Glutamatergic neuron (in vitro differentiated cells): ENCODE results near the gene KCNJ6. TPM values are rescaled to one million over a fixed set of nuclear protein-coding genes. Genes with fewer than 3 reads are reported as not detected.
"Not testable (repeated sequence)": the region's sequence is repeated elsewhere in the genome, so short reads cannot be mapped to it uniquely, and the experiment has no call there.

ENCODE experiments used
- DNase-seq: peaks from one replicate; pipeline ENCODE4 v3.0.0; 2022
- H3K27ac Mint-ChIP-seq: one replicate; pipeline ENCODE4 v1.8.0; 2020; ENCODE audit warnings: mild to moderate bottlenecking, mixed read lengths, inconsistent platforms; ENCODE audit not compliant: unreplicated experiment
- H3K27me3 Mint-ChIP-seq: one replicate; pipeline ENCODE4 v1.8.0; 2020; ENCODE audit warnings: mild to moderate bottlenecking, moderate library complexity, mixed read lengths, inconsistent platforms; ENCODE audit not compliant: unreplicated experiment
- H3K36me3 Mint-ChIP-seq: one replicate; pipeline ENCODE4 v1.8.0; 2020; ENCODE audit warnings: mild to moderate bottlenecking, mixed read lengths, inconsistent platforms; ENCODE audit not compliant: unreplicated experiment
- H3K4me1 Mint-ChIP-seq: one replicate; pipeline ENCODE4 v1.8.0; 2020; ENCODE audit warnings: mild to moderate bottlenecking, low read depth, mixed read lengths, inconsistent platforms; ENCODE audit not compliant: unreplicated experiment
- H3K4me3 Mint-ChIP-seq: one replicate; pipeline ENCODE4 v1.8.0; 2020; ENCODE audit warnings: mild to moderate bottlenecking, mixed read lengths, inconsistent platforms; ENCODE audit not compliant: unreplicated experiment
- H3K9me3 Mint-ChIP-seq: one replicate; pipeline ENCODE4 v1.8.0; 2020; ENCODE audit warnings: mild to moderate bottlenecking, moderate library complexity, mixed read lengths, inconsistent platforms; ENCODE audit not compliant: unreplicated experiment
- total RNA-seq: library from RNA; stranded (reverse); fragmentation: NEBNext Ultra II Directional; extraction: Animal tissue kit (Norgen Biotek cat#: 25700); gene quantifications from one replicate; pipeline ENCODE4 v1.2.1, GENCODE V29; 2021; ENCODE audit not compliant: unreplicated experiment
- TF ChIP-seq, protein P1 (sequence below): fragments of 200-600 bp; sonication (generic); IDR thresholded peaks from one replicate; pipeline ENCODE4 v1.5.0; 2021; ENCODE audit not compliant: partially characterized antibody, unreplicated experiment

Gene KCNJ6
- total RNA-seq, 1 donor from 2014 or later: 80.5 TPM

DNA sequence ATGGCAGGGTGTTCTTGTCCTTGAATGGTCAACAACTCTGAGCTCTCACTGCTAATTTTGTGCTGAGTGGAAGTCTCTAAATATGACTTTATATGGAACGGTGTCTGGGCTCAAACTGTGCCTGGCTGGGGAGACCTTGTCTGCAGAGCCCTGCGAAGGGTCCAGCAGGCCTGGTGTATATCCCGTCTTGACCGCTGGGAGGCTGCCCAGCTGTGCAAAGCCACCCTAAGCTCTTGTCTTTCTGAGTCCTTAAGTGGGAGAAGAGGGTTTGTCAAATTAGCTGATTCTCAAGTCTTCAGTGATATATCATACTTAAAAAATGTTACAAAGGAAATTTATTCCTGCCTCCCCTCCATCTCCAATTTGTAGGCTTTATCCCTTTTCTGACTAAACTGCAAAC lies 198.7 kb downstream of the KCNJ6 start:
- H3K9me3 Mint-ChIP-seq: peaks cover 20% of the 10 kb centered on the region
- DNase-seq: no peak
- H3K27ac Mint-ChIP-seq: no peak overlapping the region
- no peak overlapping the region for H3K4me3 Mint-ChIP-seq
- H3K4me1 Mint-ChIP-seq: peaks cover 21% of the 10 kb centered on the region
- H3K36me3 Mint-ChIP-seq: peaks cover 23% of the 10 kb centered on the region
- H3K27me3 Mint-ChIP-seq: no peaks in the 10 kb centered on the region
- TF ChIP-seq, protein P1, sequence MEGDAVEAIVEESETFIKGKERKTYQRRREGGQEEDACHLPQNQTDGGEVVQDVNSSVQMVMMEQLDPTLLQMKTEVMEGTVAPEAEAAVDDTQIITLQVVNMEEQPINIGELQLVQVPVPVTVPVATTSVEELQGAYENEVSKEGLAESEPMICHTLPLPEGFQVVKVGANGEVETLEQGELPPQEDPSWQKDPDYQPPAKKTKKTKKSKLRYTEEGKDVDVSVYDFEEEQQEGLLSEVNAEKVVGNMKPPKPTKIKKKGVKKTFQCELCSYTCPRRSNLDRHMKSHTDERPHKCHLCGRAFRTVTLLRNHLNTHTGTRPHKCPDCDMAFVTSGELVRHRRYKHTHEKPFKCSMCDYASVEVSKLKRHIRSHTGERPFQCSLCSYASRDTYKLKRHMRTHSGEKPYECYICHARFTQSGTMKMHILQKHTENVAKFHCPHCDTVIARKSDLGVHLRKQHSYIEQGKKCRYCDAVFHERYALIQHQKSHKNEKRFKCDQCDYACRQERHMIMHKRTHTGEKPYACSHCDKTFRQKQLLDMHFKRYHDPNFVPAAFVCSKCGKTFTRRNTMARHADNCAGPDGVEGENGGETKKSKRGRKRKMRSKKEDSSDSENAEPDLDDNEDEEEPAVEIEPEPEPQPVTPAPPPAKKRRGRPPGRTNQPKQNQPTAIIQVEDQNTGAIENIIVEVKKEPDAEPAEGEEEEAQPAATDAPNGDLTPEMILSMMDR: no peak

- not testable (repeated sequence) for H3K27ac Mint-ChIP-seq, H3K27me3 Mint-ChIP-seq, H3K4me3 Mint-ChIP-seq, DNase-seq
- peaks cover 12% of the 10 kb centered on the region for H3K9me3 Mint-ChIP-seq
- peaks cover 33% of the 10 kb centered on the region for H3K4me1 Mint-ChIP-seq
- H3K36me3 Mint-ChIP-seq: peaks cover 20% of the 10 kb centered on the region
These were observed 203.7 kb downstream of the KCNJ6 start for GRCh38 chr21:37712569-37712934.

GRCh38 chr21:37711836-37712568 lies 204.3 kb downstream of the KCNJ6 start:
- peaks cover 10% of the 10 kb centered on the region for H3K27me3 Mint-ChIP-seq
- TF ChIP-seq, protein P1: peak; percentile 76
- peaks cover 32% of the 10 kb centered on the region for H3K4me1 Mint-ChIP-seq
- H3K4me3 Mint-ChIP-seq: peak overlapping the region; percentile 81
- DNase-seq: peak; percentile 86
- peak overlapping the region; percentile 92 for H3K27ac Mint-ChIP-seq
- H3K9me3 Mint-ChIP-seq: peaks cover 12% of the 10 kb centered on the region
- H3K36me3 Mint-ChIP-seq: peaks cover 20% of the 10 kb centered on the region

DNA sequence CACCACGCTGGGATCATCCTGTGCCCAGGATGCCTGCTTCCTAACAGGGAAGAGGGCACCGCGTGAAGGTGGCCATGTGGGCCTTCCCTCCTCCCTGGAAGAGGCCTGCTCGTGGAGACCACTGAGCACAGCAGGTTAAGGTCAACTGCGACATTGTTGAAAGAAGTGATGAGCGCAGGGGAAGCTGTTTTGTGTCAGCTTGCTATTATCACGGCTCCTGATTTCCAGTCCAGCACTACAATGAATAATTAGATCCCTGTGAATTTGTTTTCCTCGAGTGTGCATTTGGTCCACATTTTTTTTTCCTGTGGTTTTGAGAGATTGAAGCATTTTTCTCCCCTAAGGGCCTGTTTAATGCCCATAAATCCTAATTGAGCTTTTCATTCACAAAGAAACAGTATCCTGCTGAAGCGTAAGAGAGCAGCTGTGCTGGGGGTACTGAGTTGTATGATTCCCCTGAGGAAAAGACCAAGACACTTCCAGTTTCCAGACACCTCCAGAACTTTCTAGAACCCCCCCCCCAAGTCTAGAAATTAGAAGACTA lies 204.9 kb downstream of the KCNJ6 start:
- H3K4me1 Mint-ChIP-seq: peaks cover 30% of the 10 kb centered on the region
- peaks cover 10% of the 10 kb centered on the region for H3K27me3 Mint-ChIP-seq
- TF ChIP-seq, protein P1: no peak
- peaks cover 20% of the 10 kb centered on the region for H3K36me3 Mint-ChIP-seq
- DNase-seq: no peak
- H3K4me3 Mint-ChIP-seq: peak overlapping the region; percentile 81
- H3K9me3 Mint-ChIP-seq: peaks cover 12% of the 10 kb centered on the region
- H3K27ac Mint-ChIP-seq: peak overlapping the region; percentile 92

DNA sequence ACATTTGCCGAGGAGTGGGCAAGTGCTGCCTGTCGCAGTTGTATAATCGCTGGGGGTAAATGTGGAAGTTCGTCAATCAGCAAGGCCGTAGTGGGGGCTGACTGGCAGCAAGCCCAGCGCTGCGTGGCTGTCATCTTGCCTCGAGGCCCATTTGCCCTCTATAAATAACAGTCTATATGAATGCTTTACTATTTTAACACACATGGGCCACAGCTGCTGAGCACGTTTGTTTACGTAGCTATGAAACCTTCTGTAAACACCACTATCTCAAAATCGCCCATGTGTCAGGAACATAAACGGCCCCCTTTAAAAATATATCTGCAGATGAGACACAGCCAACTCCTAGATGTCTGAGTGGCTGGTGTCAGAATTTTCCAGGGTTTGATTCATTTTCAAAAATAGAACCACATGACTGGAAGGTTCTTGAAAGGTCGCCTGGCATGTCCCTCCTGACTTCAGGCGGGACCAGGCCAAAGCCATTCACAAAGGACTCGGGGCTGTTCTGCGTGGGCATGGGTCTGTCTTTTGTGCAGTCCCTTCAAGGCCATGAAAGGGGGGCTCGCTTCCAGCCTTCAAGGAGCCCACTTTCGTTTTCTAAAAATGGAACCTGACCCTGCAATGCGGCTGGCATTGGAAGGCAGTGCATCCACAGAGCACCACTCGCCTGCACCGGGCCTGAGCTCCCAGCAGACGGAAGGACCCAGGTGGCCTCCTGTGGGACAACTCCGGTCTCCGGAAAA lies 205.5 kb downstream of the KCNJ6 start:
- H3K4me3 Mint-ChIP-seq: peak overlapping the region; percentile 58
- peaks cover 20% of the 10 kb centered on the region for H3K36me3 Mint-ChIP-seq
- peak overlapping the region; percentile 92 for H3K27ac Mint-ChIP-seq
- H3K9me3 Mint-ChIP-seq: peaks cover 12% of the 10 kb centered on the region
- H3K27me3 Mint-ChIP-seq: peaks cover 10% of the 10 kb centered on the region
- TF ChIP-seq, protein P1: no peak
- DNase-seq: peak; percentile 49
- H3K4me1 Mint-ChIP-seq: peaks cover 29% of the 10 kb centered on the region
